ENCODE measurements around the gene RAB4A. TPM values are rescaled to one million over a fixed set of nuclear protein-coding genes. Genes with fewer than 3 reads are reported as not detected.

Gene RAB4A
- total and polyA plus RNA-seq, 7 experiments from 2014 or later = 9.6 to 47.9 (median 36.7) TPM

DNA sequence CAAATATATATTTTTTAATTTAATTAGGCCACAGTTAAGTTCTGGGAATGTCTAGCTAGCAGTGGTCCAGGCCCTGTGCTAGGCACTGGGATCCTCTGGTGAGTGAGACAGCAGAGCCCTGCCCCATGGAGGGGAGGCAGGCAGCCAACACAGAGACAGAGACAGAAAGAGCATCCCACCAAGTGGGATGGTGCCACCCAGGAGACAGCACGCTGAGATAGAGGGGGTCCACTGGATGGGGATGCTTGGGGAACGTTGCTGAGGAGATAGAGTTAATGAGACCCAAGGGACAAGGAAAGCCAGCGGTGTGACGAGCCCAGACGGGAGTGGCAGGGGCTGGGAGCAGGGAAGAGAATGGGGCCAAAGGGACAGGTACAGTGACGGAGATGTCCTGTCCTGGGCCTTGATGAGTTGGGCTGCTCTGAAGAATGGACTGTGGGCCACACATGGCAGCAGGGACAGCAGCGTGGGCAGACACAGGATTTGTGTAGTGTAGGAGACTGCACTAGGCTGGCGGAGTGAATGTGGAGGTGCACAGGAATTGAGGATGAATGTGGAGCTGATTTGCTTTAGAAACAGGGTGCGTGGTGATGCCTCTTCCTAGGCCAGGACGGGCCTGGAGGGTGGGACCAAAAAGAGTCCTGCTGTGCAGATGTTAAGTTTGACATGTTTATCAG lies 22.8 kb downstream of the RAB4A start:
- ATAC-seq (no peak), DNase-seq (no peak)
- POLR2A ChIA-PET = no interaction called here
- intact Hi-C loops (cut with micrococcal nuclease) = no loop called here
- Histone ChIP-seq H3K36me3 (ENCODE audit: control insufficient read depth in 2 of 3, insufficient read depth in 3 of 3, low read length in 3 of 3) (peaks cover 4 to 39% (median 6%) of the 10 kb centered on the region in 3 experiments), H3K27me3 (ENCODE audit: control insufficient read depth in 2 of 2, insufficient read depth in 2 of 2, low read length in 2 of 2) (no peaks in the 10 kb centered on the region), H3K4me3 (ENCODE audit: low read length) (no peak overlapping the region), H3K4me1 (ENCODE audit: control insufficient read depth in 2 of 2, insufficient read depth in 2 of 2, low read length in 2 of 2) (no peaks in the 10 kb centered on the region), H3K27ac (ENCODE audit: low read depth, low read length) (no peak overlapping the region), H3K9me3 (ENCODE audit: control insufficient read depth in 2 of 3, low read length in 3 of 3) (no peaks in the 10 kb centered on the region)
- Mint-ChIP-seq H3K27me3 (no peaks in the 10 kb centered on the region), H3K4me1 (peaks cover 0 to 8% (median 0%) of the 10 kb centered on the region in 7 donors), H3K36me3 (peaks cover 12 to 44% (median 25%) of the 10 kb centered on the region in 5 donors), H3K9me3 (peaks cover 0 to 11% (median 0%) of the 10 kb centered on the region in 11 donors), H3K4me3 (no peak overlapping the region), H3K27ac (peak overlapping the region in 1 of 9 donors; percentile 72)
- CTCF ChIA-PET = no interaction called here

DNA sequence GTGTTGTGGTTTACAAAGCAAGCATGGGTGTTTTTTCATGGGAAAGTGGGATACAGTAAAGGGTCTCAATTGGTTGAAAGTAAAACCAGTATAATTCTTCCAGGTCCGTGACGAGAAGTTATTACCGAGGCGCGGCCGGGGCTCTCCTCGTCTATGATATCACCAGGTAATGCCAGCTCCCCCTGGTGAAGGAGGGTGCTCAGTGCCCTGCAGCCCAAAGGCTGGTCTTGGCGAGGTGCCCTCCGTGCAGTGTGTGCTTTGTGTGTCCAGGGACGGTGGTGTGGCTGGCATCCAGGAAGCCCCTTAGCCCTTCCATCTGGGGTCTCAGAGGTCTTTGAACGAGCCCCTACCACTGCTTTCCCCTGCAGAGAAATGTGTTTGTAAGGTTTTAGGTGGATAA lies 24.8 kb downstream of the RAB4A start:
- peaks cover 16 to 45% (median 31%) of the 10 kb centered on the region in 5 donors for H3K36me3 Mint-ChIP-seq
- no peak overlapping the region for H3K4me3 Mint-ChIP-seq
- ATAC-seq (no peak), DNase-seq (no peak)
- peaks cover 0 to 8% (median 0%) of the 10 kb centered on the region in 11 donors for H3K9me3 Mint-ChIP-seq
- H3K4me3 ChIP-seq (ENCODE audit: low read length) = no peak overlapping the region
- ChIA-PET POLR2A (no interaction called here), CTCF (no interaction called here)
- no peaks in the 10 kb centered on the region for H3K4me1 ChIP-seq (ENCODE audit: control insufficient read depth in 2 of 2, insufficient read depth in 2 of 2, low read length in 2 of 2)
- intact Hi-C loops (cut with micrococcal nuclease) = no loop called here
- H3K27ac ChIP-seq (ENCODE audit: low read depth, low read length) = no peak overlapping the region
- H3K4me1 Mint-ChIP-seq = peaks cover 0 to 8% (median 2%) of the 10 kb centered on the region in 7 donors
- peaks cover 4 to 47% (median 13%) of the 10 kb centered on the region in 3 experiments for H3K36me3 ChIP-seq (ENCODE audit: control insufficient read depth in 2 of 3, insufficient read depth in 3 of 3, low read length in 3 of 3)
- H3K27ac Mint-ChIP-seq = peak overlapping the region in 1 of 9 donors; percentile 21
- no peaks in the 10 kb centered on the region for H3K27me3 Mint-ChIP-seq
- no peaks in the 10 kb centered on the region for H3K27me3 ChIP-seq (ENCODE audit: control insufficient read depth in 2 of 2, insufficient read depth in 2 of 2, low read length in 2 of 2)
- H3K9me3 ChIP-seq (ENCODE audit: control insufficient read depth in 2 of 3, low read length in 3 of 3) = no peaks in the 10 kb centered on the region

GRCh38 chr1:229296541-229296941 lies 25.6 kb downstream of the RAB4A start:
- ATAC-seq = no peak
- Mint-ChIP-seq H3K9me3 (peaks cover 0 to under 1% (median 0%) of the 10 kb centered on the region in 11 donors), H3K27me3 (no peaks in the 10 kb centered on the region), H3K36me3 (peaks cover 11 to 40% (median 29%) of the 10 kb centered on the region in 5 donors), H3K27ac (no peak overlapping the region), H3K4me1 (peaks cover 0 to 8% (median 3%) of the 10 kb centered on the region in 7 donors), H3K4me3 (no peak overlapping the region)
- intact Hi-C loops (cut with micrococcal nuclease) = no loop called here
- no peak for DNase-seq
- POLR2A ChIA-PET = interaction anchor here (0.5 kb wide), 1 partner anchor 146 kb away, joined by 3 read pairs; no protein-coding TSS in a partner anchor
- H3K27me3 ChIP-seq (ENCODE audit: control insufficient read depth in 2 of 2, insufficient read depth in 2 of 2, low read length in 2 of 2) = no peaks in the 10 kb centered on the region
- no peak overlapping the region for H3K27ac ChIP-seq (ENCODE audit: low read depth, low read length)
- no peak overlapping the region for H3K4me3 ChIP-seq (ENCODE audit: low read length)
- no peaks in the 10 kb centered on the region for H3K4me1 ChIP-seq (ENCODE audit: control insufficient read depth in 2 of 2, insufficient read depth in 2 of 2, low read length in 2 of 2)
- H3K9me3 ChIP-seq (ENCODE audit: control insufficient read depth in 2 of 3, low read length in 3 of 3) = no peaks in the 10 kb centered on the region
- H3K36me3 ChIP-seq (ENCODE audit: control insufficient read depth in 2 of 3, insufficient read depth in 3 of 3, low read length in 3 of 3) = peaks cover 4 to 45% (median 13%) of the 10 kb centered on the region in 3 experiments
- CTCF ChIA-PET = no interaction called here

DNA sequence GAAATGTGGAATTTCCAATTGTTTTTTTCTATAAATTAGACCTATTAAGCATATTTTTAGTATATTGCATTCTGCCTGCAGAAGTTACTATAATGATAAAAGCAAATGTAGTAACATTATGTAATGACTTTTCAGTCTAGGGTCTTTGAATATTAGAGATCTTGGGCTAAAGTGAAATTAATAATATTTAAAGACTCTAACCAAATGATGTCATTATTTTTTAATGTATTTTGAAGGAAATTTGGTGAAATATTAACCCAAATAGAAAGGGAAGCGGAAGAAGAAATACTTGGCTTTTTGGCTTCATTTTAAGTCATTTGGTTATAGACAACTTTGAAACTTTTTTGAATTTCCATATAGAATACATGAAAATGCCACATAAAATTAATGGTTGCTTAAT lies 26.8 kb downstream of the RAB4A start:
- intact Hi-C loops (cut with micrococcal nuclease) = no loop called here
- ChIA-PET POLR2A (no interaction called here), CTCF (no interaction called here)
- no peak overlapping the region for H3K27ac Mint-ChIP-seq
- Histone ChIP-seq H3K36me3 (ENCODE audit: control insufficient read depth in 2 of 3, insufficient read depth in 3 of 3, low read length in 3 of 3) (peaks cover 4 to 47% (median 13%) of the 10 kb centered on the region in 3 experiments), H3K9me3 (ENCODE audit: control insufficient read depth in 2 of 3, low read length in 3 of 3) (no peaks in the 10 kb centered on the region), H3K27me3 (ENCODE audit: control insufficient read depth in 2 of 2, insufficient read depth in 2 of 2, low read length in 2 of 2) (no peaks in the 10 kb centered on the region), H3K4me1 (ENCODE audit: control insufficient read depth in 2 of 2, insufficient read depth in 2 of 2, low read length in 2 of 2) (no peaks in the 10 kb centered on the region), H3K4me3 (ENCODE audit: low read length) (no peak overlapping the region), H3K27ac (ENCODE audit: low read depth, low read length) (no peak overlapping the region)
- no peak for DNase-seq
- H3K9me3 Mint-ChIP-seq = no peaks in the 10 kb centered on the region
- peaks cover 0 to 8% (median 3%) of the 10 kb centered on the region in 7 donors for H3K4me1 Mint-ChIP-seq
- no peak overlapping the region for H3K4me3 Mint-ChIP-seq
- no peak for ATAC-seq
- peaks cover 11 to 39% (median 28%) of the 10 kb centered on the region in 5 donors for H3K36me3 Mint-ChIP-seq
- H3K27me3 Mint-ChIP-seq = no peaks in the 10 kb centered on the region

- no peaks in the 10 kb centered on the region for H3K9me3 ChIP-seq (ENCODE audit: control insufficient read depth in 2 of 3, low read length in 3 of 3)
- ChIA-PET POLR2A (no interaction called here), CTCF (no interaction called here)
- Mint-ChIP-seq H3K36me3 (peaks cover 11 to 45% (median 28%) of the 10 kb centered on the region in 5 donors), H3K9me3 (no peaks in the 10 kb centered on the region), H3K27me3 (no peaks in the 10 kb centered on the region), H3K27ac (no peak overlapping the region), H3K4me3 (no peak overlapping the region), H3K4me1 (peaks cover 2 to 10% (median 4%) of the 10 kb centered on the region in 7 donors)
- H3K27me3 ChIP-seq (ENCODE audit: control insufficient read depth in 2 of 2, insufficient read depth in 2 of 2, low read length in 2 of 2) = no peaks in the 10 kb centered on the region
- no peak for ATAC-seq
- no peaks in the 10 kb centered on the region for H3K4me1 ChIP-seq (ENCODE audit: control insufficient read depth in 2 of 2, insufficient read depth in 2 of 2, low read length in 2 of 2)
- intact Hi-C loops (cut with micrococcal nuclease) = no loop called here
- no peak for DNase-seq
- H3K4me3 ChIP-seq (ENCODE audit: low read length) = no peak overlapping the region
- H3K36me3 ChIP-seq (ENCODE audit: control insufficient read depth in 2 of 3, insufficient read depth in 3 of 3, low read length in 3 of 3) = peaks cover 4 to 53% (median 13%) of the 10 kb centered on the region in 3 experiments
- H3K27ac ChIP-seq (ENCODE audit: low read depth, low read length) = no peak overlapping the region
Observed at GRCh38 chr1:229298420-229298819, 27.5 kb downstream of the RAB4A start.

GRCh38 chr1:229298887-229299503 lies 28.1 kb downstream of the RAB4A start:
- Histone ChIP-seq H3K27me3 (ENCODE audit: control insufficient read depth in 2 of 2, insufficient read depth in 2 of 2, low read length in 2 of 2) (no peaks in the 10 kb centered on the region), H3K4me1 (ENCODE audit: control insufficient read depth in 2 of 2, insufficient read depth in 2 of 2, low read length in 2 of 2) (no peaks in the 10 kb centered on the region), H3K27ac (ENCODE audit: low read depth, low read length) (no peak overlapping the region), H3K4me3 (ENCODE audit: low read length) (no peak overlapping the region), H3K36me3 (ENCODE audit: control insufficient read depth in 2 of 3, insufficient read depth in 3 of 3, low read length in 3 of 3) (peaks cover 4 to 57% (median 13%) of the 10 kb centered on the region in 3 experiments), H3K9me3 (ENCODE audit: control insufficient read depth in 2 of 3, low read length in 3 of 3) (no peaks in the 10 kb centered on the region)
- ChIA-PET POLR2A (no interaction called here), CTCF (no interaction called here)
- no peaks in the 10 kb centered on the region for H3K27me3 Mint-ChIP-seq
- intact Hi-C loops (cut with micrococcal nuclease) = no loop called here
- no peak overlapping the region for H3K27ac Mint-ChIP-seq
- ATAC-seq (no peak), DNase-seq (no peak)
- no peak overlapping the region for H3K4me3 Mint-ChIP-seq
- H3K36me3 Mint-ChIP-seq = peaks cover 11 to 43% (median 26%) of the 10 kb centered on the region in 5 donors
- H3K9me3 Mint-ChIP-seq = no peaks in the 10 kb centered on the region
- H3K4me1 Mint-ChIP-seq = peaks cover 3 to 12% (median 4%) of the 10 kb centered on the region in 7 donors
